Measurements from ENCODE around the gene NODAL. TPM values are rescaled to one million over a fixed set of nuclear protein-coding genes. Genes with fewer than 3 reads are reported as not detected.

The NODAL gene
- total RNA-seq, 4 donors from 2014 or later = not detected

- intact Hi-C loops (cut with DNase I) = no loop called here
- H3K36me3 ChIP-seq = no peaks in the 10 kb centered on the region
- H3K4me1 ChIP-seq = peaks cover 31 to 96% (median 49%) of the 10 kb centered on the region in 3 donors
- WGBS, 2 donors = 0% methylated on average over 7 of the region's 110 CpGs; no CpG with 5 or more reads in 1 of the 2 donors
- H3K9me3 ChIP-seq = no peaks in the 10 kb centered on the region
- H3K27me3 ChIP-seq = peaks cover 0 to 14% (median 0%) of the 10 kb centered on the region in 4 donors
- H3K27ac ChIP-seq = peak within 1 kb of the TSS; percentile 49 to 86 (median 72)
- DNase-seq = no peak
- TF ChIP-seq CTCF (IDR thresholded peaks at IDR 0.05) (peak in 5 of 6 experiments; percentile 7 to 62 (median 48)), POLR2A (IDR thresholded peaks at IDR 0.05) (peak in 1 of 4 donors; percentile 49)
- H3K4me3 ChIP-seq = peak within 1 kb of the TSS; percentile 43 to 87 (median 62)
These were observed 37.0 kb upstream of the NODAL start, which contains the start of gene PALD1 for GRCh38 chr10:70478191-70479164. PALD1 (plus strand) TSS chr10:70478767; CDS start chr10:70525952, 47,185 bp downstream.

- 0 to 4% methylated on average over 1 to 7 of the region's 27 CpGs for WGBS, 2 donors
- Histone ChIP-seq H3K27ac (peak overlapping the region; percentile 49 to 86 (median 72)), H3K9me3 (no peaks in the 10 kb centered on the region)
These were observed 36.2 kb upstream of the NODAL start for GRCh38 chr10:70477661-70478162.

GRCh38 chr10:70476249-70477035 lies 35.0 kb upstream of the NODAL start:
- DNase-seq = no peak
- Histone ChIP-seq H3K27ac (no peak overlapping the region), H3K27me3 (peaks cover 0 to 14% (median 0%) of the 10 kb centered on the region in 4 donors), H3K36me3 (no peaks in the 10 kb centered on the region), H3K4me1 (peaks cover 21 to 87% (median 35%) of the 10 kb centered on the region in 3 donors), H3K4me3 (no peak overlapping the region), H3K9me3 (no peaks in the 10 kb centered on the region)
- intact Hi-C loops (cut with DNase I) = no loop called here
- WGBS, 2 donors = 59 to 63% methylated on average over 3 to 5 of the region's 7 CpGs
- TF ChIP-seq POLR2A (IDR thresholded peaks at IDR 0.05) (no peak), CTCF (IDR thresholded peaks at IDR 0.05) (no peak)

More at GRCh38 chr10:70477661-70478162, 36.2 kb upstream of the NODAL start:
- TF ChIP-seq CTCF (IDR thresholded peaks at IDR 0.05) (no peak), POLR2A (IDR thresholded peaks at IDR 0.05) (no peak)
- peaks cover 0 to 14% (median 0%) of the 10 kb centered on the region in 4 donors for H3K27me3 ChIP-seq
- peak overlapping the region; percentile 43 to 87 (median 62) for H3K4me3 ChIP-seq
- no peak for DNase-seq
- H3K36me3 ChIP-seq = no peaks in the 10 kb centered on the region
- intact Hi-C loops (cut with DNase I) = no loop called here
- peaks cover 31 to 96% (median 45%) of the 10 kb centered on the region in 3 donors for H3K4me1 ChIP-seq

- peak overlapping the region in 2 of 4 donors; percentile 20 to 59 for H3K27ac ChIP-seq
- H3K9me3 ChIP-seq = no peaks in the 10 kb centered on the region
- no peak for DNase-seq
- 41 to 67% methylated on average over 4 to 7 of the region's 8 CpGs for WGBS, 2 donors
- H3K4me3 ChIP-seq = no peak overlapping the region
- intact Hi-C loops (cut with DNase I) = no loop called here
- TF ChIP-seq POLR2A (IDR thresholded peaks at IDR 0.05) (no peak), CTCF (IDR thresholded peaks at IDR 0.05) (no peak)
- H3K36me3 ChIP-seq = no peaks in the 10 kb centered on the region
- peaks cover 0 to 14% (median 0%) of the 10 kb centered on the region in 4 donors for H3K27me3 ChIP-seq
- peaks cover 19 to 80% (median 35%) of the 10 kb centered on the region in 3 donors for H3K4me1 ChIP-seq
These were observed 34.2 kb upstream of the NODAL start for GRCh38 chr10:70475661-70476060.
